GM12872 (cell line): ENCODE measurements around the gene NME7.

Experiments used
- CTCF ChIP-seq: IDR thresholded peaks from 3 replicates; pipeline ENCODE4 v1.5.1; 2011; ENCODE audit warnings: low read depth, mild to moderate bottlenecking, low read length, moderate library complexity; ENCODE audit not compliant: insufficient read depth

NME7 gene

GRCh38 chr1:169338617-169339016 is 29.0 kb downstream of the NME7 start:
- no peak for TF ChIP-seq CTCF

- TF ChIP-seq CTCF = no peak
These were observed 36.7 kb downstream of the NME7 start for GRCh38 chr1:169330927-169331326.

GRCh38 chr1:169329383-169329782 is 38.2 kb downstream of the NME7 start:
- no peak for TF ChIP-seq CTCF

- TF ChIP-seq CTCF = no peak
These were observed 39.7 kb downstream of the NME7 start for GRCh38 chr1:169327875-169328274.

GRCh38 chr1:169326956-169327268 is 40.7 kb downstream of the NME7 start:
- TF ChIP-seq CTCF = no peak

- TF ChIP-seq CTCF = no peak
These were observed 41.2 kb downstream of the NME7 start for GRCh38 chr1:169326261-169326955.

GRCh38 chr1:169325117-169325516 is 42.5 kb downstream of the NME7 start:
- no peak for TF ChIP-seq CTCF

GRCh38 chr1:169322138-169322537 is 45.5 kb downstream of the NME7 start:
- TF ChIP-seq CTCF = no peak
